IMR-90 (cell line): ENCODE data around the gene UBFD1.

ENCODE experiments used
- MAFK ChIP-seq: IDR thresholded peaks from 2 replicates; pipeline ENCODE4 v1.6.1; 2012; ENCODE audit warnings: low read depth, low read length, improper control_type of control experiment
- TF ChIP-seq, protein P1 (sequence below): conservative IDR thresholded peaks from 2 replicates; pipeline ENCODE4 v1.5.1; 2012; ENCODE audit warnings: mild to moderate bottlenecking, low read depth, low read length, improper control_type of control experiment

DNA sequence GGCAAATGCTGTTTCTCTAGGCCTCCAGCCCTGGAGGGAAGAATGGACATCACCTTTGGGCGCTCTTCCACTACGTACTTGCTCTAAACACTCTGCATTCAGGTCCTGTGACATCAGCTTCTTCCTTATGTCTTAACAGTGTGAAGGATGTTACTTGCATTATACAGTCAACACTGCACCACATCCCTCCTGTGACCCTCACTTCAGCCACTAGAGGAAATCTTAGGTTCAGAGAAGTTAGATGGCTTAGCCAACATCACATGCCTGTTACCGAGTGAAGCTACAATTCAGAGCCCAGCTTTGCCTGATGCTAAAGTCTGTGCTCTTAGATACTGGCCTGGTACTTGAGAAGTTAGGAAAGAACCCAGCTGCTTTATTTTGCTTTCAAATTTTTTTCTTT lies 18.3 kb downstream of the UBFD1 start:
- TF ChIP-seq MAFK: no peak
- TF ChIP-seq, protein P1, sequence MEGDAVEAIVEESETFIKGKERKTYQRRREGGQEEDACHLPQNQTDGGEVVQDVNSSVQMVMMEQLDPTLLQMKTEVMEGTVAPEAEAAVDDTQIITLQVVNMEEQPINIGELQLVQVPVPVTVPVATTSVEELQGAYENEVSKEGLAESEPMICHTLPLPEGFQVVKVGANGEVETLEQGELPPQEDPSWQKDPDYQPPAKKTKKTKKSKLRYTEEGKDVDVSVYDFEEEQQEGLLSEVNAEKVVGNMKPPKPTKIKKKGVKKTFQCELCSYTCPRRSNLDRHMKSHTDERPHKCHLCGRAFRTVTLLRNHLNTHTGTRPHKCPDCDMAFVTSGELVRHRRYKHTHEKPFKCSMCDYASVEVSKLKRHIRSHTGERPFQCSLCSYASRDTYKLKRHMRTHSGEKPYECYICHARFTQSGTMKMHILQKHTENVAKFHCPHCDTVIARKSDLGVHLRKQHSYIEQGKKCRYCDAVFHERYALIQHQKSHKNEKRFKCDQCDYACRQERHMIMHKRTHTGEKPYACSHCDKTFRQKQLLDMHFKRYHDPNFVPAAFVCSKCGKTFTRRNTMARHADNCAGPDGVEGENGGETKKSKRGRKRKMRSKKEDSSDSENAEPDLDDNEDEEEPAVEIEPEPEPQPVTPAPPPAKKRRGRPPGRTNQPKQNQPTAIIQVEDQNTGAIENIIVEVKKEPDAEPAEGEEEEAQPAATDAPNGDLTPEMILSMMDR: no peak
